UCSD-AML1 (cell line): ENCODE results near the gene CFAP251.

Experiments used
- DNase-seq: peaks from one replicate; lab custom pipeline; 2025; ENCODE audit not compliant: unreplicated experiment; lab: John Stamatoyannopoulos, UW

The CFAP251 gene

GRCh38 chr12:121946313-121947025 lies 28.1 kb downstream of the CFAP251 start:
- DNase-seq, result no peak

DNA sequence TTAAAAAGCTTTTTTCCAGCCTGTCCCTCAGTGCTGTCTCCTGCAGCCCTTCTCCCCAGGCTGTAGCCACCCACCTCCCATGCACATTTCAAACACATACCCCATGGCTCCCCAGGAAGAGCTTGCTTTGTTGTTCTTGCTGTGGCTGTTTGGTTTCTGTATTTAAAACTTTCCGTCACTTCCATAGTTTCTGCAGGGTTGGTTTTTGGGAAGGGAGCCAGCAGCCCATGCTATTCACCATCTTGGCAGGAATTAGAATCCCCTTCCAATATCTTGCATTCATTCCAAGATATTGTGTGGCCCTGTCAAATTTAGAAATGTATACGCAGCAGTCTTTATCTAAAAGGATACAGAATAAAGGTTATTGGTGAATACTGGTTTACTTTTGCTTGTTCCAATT lies 29.6 kb downstream of the CFAP251 start:
- no peak for DNase-seq

- no peak for DNase-seq
Observed at GRCh38 chr12:121949648-121950397, 31.4 kb downstream of the CFAP251 start.

- DNase-seq, result no peak
Observed at GRCh38 chr12:121953117-121953692, 34.8 kb downstream of the CFAP251 start.

DNA sequence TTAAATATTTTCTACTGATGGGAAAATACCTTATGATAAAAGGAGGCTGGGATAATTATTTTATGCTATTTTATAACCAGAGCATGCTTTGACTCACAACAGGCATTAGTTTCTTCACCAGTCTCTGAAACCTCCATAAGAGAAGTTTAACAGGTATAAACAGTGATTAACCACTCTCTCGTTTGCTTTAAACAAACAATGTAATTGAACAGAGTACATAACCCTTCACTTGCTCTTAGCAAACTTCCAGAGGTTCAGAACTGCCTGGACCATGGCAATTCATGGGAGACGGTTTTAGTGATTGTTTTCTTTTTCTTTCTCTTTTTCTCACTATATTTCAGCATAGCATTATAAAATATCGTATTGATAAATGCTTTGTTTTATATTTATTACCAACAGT lies 35.3 kb downstream of the CFAP251 start:
- no peak for DNase-seq

- no peak for DNase-seq
Observed at GRCh38 chr12:121955258-121956237, 37.2 kb downstream of the CFAP251 start.

GRCh38 chr12:121957861-121958515 lies 39.6 kb downstream of the CFAP251 start:
- no peak for DNase-seq

- DNase-seq, result no peak
Observed at GRCh38 chr12:121958541-121959240, 40.3 kb downstream of the CFAP251 start.

DNA sequence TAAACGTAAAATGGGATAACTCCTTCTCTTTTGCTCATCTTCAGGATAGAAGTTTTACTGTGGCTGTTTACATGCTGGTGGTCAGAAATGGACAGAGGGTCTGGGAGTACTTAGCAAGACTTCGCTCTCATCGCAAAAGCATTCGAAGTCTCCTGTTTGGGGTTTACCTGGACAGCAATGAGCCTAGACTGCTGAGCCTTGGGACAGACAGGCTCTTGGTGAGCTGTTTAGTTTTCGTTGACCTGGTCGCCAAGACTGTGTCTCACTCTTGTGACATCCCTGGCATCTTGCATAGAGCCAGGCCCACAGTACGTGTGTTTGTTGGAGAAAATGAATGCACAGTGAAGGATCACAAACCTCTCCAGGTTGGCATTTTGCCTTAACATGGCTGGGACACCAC lies 42.1 kb downstream of the CFAP251 start:
- no peak for DNase-seq

GRCh38 chr12:121961195-121961879 lies 42.9 kb downstream of the CFAP251 start:
- no peak for DNase-seq

GRCh38 chr12:121963341-121964018 lies 45.1 kb downstream of the CFAP251 start:
- DNase-seq, result no peak

GRCh38 chr12:121964813-121965643 lies 46.6 kb downstream of the CFAP251 start:
- no peak for DNase-seq

GRCh38 chr12:121966959-121967358 lies 48.6 kb downstream of the CFAP251 start:
- DNase-seq, result no peak

GRCh38 chr12:121968876-121969275 lies 50.5 kb downstream of the CFAP251 start:
- DNase-seq, result peak; percentile 73

DNA sequence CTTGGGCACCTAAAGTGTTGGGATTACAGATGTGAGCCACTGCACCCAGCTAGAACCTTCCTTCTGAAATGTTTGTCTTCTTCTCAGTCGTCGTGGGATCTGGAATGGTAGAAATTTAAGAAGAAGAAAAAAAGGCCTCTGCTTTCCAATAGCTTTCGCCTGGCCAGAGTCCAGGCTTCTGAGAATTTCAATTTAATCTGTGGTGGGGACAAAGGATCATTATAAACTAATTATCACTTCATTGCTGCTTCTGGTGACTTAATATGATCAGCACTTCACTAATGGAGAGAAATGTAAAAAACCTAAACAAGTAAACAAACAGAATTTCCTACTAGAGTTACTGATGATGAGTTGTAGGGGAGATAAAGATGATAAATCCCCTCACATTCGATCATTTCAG lies 51.3 kb downstream of the CFAP251 start:
- no peak for DNase-seq

DNA sequence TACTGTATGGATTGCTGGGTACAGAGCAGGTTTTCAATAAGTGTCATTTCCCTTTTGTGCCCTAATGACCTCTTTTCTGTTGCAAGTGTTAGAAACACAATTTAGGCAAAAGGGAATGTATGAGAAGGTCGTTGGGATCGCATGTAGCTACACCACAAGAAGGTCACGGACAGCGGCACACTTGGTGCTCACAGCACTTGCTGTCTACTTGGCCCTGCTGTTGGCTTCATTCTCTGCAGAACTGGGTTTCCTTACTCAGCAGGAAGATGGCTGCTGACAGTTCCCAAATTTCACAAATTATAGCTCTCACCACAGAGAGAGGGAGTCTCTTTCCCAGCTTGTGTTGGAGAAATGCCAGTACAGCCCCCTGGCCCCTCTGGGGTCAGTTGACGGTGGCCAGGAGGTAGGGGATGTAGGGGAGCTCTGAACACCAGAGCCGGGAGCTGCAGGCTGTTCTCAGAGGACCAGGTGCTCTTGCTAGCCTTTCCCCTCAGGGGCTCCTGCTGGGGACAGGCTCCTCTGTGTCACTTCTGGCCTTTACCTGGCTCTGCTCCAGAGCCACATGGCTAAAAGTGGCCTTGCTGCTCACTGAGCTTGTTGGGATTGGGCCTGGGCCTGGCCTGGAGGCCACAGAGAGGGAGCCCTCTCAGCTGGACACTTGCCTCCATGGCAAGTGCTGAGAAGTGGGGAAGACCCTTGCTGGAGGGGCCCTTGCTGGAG lies 52.3 kb downstream of the CFAP251 start:
- DNase-seq, result no peak
